ENCODE data around the gene CRYGN.

The CRYGN gene, protein sequence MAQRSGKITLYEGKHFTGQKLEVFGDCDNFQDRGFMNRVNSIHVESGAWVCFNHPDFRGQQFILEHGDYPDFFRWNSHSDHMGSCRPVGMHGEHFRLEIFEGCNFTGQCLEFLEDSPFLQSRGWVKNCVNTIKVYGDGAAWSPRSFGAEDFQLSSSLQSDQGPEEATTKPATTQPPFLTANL
- total RNA-seq, result 0.08 to 0.80 (median 0.19) reads per million in 4 donors

DNA sequence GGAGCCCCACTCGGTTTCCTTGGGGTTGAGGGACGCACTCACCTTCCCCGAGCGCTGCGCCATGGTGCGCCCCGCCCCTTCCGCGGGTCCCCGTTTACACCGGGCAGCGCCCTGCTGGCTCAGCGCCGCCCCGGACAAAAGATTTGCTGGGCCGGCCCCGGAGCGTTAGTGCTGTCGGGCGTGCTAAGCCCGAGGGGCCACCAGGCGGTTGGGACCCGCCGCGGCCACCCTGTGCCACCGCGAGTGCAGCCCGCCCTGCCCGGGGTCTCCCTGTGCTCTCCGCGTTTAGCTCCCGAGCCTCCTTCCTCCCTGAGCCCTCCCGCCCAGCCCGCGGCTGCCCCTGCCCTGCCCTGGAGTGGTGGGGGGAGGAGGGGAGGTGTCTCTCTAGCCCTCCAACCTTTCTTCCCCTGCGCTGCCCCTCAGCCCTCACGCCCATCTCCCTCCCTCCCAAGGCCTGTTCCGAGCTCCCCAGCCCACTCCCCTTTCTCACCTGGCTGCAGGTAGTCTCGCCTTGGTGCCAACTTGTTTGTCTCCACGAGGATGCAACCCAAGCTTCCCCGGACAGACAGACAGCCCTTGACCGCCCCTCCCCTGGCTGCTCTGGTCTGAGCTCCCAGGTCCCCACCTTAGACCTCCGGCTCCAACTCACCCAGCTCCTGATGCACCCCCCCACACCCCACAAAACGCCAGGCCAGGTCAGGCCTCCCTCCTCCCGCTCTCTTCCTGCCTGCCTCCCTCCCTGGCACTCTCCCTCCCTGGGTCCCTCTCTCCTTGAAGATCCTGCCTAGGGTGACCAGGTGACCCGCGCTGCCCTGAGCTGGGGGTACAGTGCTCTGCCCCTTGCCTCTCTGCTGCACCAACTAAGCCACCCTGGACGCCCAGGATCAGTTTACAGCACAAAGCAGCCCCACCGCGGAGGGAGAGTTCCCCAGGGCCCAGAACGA lies at the start of gene CRYGN:
CRYGN (minus strand) TSS at position 287 of the 944 bp plus-strand sequence; CDS start at position 63, 224 bp downstream.
- no peak for DNase-seq

DNA sequence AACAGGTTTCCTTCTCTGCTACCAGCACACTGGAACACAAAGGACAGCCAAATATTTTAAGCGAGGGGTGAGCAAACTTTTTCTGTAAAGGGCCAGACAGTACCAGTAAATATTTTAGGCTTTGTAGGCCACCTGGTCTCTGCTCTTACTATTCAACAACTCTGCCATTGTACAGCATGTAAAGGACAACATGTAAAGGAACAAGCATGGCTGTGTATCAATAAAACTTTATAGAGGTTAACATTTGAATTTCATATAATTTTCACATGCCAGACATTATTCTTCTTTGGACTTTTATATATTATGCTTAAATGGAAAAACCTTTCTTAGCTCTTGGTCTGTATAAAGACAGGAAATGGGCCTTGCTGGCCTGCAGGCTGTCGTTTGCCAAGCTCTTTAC lies 49.6 kb upstream of the CRYGN start:
- no peak for DNase-seq

DNA sequence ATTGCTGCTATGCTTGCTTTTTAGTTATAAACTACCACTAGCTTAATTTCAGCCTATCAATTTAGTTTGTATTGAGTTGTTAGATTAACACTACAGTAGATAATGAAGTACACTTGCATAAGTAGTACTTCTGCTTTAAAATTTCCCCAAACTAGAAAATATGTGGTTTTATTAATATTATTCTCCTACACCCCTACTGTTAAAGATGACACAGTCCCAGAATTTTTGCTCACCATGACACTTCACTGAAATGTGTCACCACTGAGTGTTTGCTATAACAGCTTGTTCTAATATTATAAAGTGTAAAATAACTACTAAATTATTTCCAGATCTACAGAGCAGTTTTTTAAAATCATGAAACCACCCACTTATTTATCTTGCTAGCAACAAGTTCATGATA lies 48.2 kb upstream of the CRYGN start:
- no peak for DNase-seq

DNA sequence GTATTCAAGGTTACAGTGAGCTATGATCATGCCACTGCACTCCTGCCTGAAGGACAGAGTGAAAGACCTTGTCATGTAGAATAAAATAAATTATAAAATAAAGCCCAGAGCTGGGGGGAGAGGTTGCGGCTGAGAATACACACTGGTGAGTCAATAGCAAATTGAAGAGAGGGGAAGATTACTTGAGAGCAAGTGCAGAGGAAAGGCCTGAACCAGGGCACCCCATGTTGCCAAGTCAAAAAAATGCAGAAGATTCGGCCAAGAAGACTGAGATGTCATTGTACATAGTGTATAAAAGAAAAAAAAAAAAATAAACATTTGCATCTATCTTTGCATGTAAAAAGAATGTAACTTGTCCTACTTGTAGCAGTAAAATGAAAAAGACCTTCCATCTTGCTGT lies 47.3 kb upstream of the CRYGN start:
- DNase-seq, result no peak

DNA sequence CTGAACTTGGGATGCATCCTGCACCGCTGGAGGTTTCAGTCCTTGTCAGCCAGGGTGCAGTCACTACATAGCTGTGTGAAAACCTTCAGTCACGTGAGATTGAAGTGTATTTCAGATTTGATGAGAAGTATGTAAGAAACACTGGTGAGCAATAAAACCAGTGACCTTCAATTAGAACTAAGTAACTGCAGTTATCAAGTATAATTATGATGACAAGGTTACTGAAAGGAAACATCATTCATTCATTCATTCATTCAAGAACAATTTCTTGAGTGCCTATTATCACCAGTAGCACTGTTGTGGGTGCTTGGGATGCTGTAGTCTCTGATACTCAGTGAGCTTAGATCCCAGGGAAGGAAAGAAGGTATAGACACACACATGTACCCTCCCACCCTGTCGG lies 46.1 kb upstream of the CRYGN start:
- no peak for DNase-seq

DNA sequence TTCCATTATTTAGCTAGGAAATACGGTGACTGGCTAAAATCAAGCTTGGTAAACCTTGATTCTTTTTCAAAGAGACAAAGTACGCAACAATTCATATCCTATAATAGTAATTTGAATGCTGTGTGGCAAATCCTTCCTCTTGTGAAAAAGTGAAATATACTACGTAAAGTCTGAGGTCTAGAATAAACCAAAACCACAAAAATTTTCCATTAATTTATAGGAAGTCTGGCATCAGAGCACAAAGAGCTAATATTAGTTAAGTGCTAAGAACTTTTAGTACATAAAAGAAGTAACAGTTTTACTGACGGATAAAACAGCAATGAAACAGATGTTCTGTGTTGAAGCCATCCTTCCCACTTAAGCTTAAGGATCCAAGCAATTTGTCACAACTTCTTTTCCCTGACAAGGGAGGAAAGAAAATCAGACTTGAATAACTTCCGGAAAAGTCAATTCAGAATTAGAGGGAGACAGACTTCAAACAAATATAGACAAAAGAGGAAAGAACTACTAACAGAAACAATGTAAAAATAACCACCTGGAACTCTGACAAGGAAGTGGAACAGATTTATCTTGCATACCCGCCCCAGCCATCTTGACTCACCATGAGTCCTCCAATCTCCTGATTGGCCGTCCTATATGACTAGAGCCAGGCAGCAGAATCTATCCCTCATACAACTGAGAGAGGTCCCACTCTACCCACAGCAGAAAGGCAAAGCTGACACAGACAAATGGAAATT lies 45.2 kb upstream of the CRYGN start:
- no peak for DNase-seq

DNA sequence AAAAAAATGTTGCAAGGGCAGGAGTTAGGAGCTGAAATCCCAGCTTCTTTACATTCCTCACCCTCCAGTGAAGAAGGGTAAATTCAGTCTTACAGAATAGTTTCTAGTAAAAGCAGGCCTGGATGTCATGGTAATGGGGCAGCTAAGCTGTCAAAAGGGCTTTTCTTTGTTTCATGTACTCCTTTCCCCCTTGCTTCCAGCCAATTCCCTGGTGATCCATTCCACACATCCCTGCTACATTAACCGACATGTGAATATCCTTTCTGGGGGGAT lies 43.7 kb upstream of the CRYGN start:
- no peak for DNase-seq

DNA sequence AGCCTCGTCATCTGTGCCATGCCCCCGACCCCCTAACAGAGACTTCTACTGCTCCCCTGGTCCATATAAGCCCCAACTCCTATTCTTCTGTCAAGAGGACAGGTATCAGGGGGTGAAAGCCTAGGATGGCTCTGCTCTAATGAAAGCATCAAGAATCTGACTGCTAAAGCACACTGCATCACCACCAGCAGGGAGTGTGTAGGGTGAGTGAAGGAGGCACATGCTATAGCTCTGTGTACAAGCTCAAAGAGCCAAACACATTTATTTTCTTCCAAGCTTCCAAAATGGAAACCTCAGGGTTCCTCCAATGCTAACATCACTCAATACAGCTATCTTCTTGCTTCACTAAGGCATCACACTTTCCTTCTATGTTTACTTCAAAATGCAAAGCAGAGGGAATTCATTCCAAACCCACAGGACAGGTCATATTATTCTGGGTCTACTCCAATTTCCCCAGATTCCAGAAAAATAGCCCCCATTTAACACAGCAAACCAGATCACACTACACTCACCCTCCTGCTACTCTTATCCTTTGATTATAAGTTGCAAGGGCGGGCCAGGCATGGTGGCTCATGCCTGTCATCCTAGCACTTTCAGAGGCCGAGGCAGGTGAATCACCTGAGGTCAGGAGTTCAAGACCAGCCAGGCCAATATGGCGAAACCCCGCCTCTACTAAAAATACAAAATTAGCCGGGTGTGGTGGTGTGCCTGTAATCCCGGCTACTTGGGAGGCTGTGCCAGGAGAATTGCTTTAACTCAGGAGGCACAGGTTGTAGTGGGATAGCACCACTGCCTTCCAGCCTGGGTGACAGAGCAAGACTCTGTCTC lies 43.2 kb upstream of the CRYGN start:
- DNase-seq, result no peak

DNA sequence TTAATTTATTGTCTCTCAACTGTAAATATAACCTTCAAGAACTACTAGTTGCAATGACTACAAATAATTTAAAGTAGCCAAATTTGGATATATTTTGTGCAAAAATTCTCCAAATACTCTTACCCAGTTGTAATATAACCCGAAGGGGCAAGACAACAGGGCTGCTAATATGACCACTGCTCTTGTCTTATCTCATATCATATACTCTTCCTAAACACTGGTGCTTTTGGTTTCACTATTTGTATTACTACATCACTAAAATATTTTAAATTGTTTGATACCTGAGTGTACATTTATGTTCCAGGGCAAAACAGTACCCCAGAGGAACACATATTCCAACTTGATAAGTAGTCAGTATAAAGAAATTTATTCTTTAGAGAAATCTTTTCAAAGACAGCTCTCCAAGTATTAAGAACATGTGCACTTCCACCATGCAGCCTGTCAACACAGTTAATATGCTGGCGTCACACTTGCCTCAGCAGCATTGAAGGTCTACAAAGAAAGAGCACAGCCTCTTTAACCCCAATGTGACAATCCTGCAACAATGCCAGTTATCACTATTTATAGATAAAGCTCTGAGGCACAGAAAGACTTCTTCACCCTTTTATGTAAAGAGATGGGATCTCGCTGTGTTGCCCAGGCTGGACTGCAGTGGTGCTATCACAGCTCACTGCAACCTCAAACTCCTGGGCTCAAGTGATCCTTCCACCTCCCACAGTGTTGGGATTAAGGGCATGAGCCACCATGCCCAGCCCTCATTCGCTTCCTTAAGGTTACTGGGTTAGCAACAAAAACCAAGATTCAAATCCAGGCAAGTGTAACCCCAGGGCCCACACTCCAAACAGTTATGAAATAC lies 41.9 kb upstream of the CRYGN start:
- DNase-seq, result no peak

DNA sequence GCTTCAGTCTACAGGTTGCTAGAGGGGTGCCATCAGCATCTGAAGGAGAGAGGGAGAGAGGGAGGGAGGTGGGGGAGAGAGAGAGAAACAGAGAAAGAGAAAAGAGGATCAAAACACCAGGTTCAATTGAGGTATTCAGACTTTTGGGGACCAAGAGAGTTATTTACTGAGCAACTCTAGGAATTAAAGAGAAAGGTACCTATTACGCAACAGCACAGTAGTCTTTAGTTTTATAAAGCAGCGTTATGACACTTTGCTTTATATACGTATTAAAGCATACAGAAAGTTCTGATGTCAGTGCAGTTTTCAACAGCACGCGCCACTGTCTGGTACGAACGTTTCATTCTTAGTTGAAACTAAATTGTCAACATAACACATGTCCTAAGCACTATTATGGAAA lies 37.9 kb upstream of the CRYGN start:
- no peak for DNase-seq

DNA sequence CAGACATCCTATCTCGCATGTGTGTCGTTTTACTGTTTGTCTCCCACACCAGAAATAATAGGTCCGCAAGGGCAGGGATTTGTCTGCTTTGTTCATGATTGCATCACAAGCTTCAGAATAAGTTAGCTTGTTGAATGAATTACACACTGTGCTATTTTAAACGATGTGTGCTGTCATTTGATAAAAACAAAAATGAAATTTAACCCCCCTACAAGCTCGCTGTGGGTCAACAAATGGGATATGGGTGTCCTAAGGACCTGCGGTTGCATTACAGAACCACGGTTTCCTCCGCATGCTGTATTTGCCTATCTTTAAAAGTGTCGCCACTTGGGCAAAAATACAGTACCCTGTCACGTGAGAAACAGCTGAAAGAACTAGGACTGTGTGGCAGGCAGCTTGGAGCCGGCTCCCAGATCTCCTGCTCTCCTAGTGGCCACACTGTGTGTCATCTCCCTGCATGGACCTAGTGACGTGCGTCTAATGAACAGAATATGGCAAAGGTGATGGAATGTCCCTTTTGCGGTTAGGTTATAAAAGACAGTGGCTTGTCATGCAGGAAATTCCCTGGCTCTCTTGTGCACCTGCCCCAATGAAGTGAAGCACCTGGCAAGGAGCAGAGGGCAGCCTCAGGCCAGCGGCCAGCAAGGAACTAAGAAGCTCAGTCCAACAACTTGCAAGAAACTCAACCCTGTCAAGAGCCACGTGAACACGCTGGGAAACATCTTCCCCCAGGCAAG lies 32.9 kb upstream of the CRYGN start:
- DNase-seq, result no peak

DNA sequence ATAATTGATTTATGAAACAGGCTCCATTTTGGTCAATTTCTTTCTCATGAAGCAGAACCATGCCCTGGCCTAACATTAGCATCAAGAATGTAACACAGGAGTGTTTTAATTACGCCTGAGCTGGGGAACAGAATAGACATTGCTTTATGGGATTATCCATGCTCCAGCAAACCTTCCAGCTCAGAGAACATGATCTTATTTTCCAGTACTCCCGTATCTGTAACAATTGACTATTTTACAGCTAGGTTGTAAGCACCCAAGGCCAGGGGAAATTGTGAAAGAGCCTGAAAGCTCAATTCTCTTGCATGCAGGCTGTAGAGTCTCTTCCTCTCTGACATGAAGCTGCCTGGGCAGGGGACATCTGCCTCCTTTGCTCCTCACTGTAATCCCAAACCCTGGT lies 30.8 kb upstream of the CRYGN start:
- DNase-seq, result no peak

DNA sequence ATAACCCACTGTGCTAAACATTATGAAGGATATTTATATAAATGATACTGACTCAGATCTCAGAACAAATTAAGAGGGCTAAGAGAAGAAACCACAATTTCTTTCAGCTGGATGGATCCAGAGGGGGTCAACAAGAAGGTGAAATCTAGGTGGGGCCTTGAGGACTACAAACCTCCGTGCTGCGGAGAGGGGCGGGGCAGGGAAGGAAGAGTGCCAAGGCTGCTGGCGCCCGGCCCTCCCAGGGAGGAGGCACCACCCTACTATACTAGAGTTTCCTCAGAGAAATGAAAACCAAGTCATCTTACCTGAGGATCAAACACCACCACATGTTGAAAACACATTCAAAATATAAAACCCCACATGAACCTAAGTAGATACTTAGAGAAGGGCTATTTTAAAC lies 29.3 kb upstream of the CRYGN start:
- DNase-seq, result no peak

DNA sequence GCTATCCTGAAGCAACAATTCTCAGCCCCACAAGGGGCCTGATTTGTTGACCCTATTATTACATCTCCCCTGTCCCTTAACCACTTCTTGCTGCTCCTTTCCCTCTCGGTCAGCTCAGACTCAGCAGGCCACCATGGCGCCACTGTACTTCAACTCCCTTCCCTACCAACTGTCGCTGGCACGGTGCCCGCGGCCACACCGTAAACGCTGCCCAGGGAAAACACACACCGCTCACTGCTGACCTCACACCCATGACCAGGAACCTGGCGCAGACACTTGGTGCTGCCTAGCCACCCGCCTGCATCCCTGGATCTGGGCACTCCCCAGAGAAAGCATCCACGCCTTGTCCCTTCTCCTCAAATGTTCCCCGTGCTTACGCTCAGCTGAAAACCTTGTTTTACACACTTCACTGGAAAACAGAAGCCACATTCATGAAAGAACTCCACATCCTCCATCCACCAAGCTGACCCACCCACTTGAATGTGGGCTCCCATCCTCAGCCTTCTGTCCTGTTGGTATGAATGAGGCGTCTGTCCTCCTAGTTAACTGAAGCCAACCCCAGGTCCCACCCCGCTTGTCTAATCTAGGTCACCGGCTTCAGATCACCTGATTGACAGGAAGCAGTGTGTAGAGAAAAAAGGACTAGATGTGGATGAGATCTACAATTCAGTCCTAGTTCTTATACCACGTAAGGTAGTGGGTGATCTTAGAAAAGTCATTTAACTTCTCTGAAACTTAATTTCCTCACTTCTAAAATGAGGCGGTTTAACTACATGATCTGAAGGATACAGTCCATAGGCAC lies 28.5 kb upstream of the CRYGN start:
- no peak for DNase-seq

DNA sequence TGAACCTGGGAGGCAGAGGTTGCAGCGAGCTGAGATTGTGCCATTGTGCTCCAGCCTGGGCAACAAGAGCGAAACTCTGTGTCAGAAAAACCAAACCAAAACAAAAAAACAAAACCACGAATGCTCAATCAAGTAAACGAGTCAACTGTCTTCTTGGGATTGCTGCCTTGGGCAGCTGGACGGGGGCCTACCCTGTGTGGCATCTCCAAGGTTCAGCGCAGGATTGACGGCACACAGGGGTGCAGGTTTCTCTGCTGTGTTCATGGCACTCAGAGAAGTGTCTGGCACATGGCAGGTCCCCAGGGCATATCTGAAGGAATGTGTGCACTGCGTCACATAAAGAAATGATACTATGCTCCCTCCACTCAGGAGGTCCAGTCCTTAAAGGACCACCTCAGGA lies 25.2 kb upstream of the CRYGN start:
- no peak for DNase-seq

DNA sequence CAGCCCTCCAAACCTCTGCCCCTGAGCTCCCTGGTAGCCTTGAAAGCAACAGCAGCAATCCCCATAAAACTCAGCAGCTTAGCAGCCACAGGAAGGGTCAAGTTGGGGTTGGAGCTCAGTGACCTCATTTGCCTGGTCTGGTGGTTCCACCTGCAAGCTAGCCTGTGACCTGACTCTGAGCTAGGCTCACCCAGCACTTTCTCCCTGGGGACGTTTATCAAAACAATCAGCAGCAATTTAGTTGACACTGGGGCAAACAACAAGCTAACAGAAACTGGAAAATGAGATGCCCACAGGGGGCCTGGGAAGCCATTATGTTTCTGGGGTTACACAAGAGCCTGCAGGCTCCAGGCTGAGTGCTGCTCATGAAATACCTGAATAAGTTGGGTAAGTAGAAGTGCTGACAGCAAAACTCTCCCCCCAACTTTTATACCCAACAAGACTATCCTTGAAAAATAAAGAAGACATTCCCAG lies 22.4 kb upstream of the CRYGN start:
- no peak for DNase-seq

DNA sequence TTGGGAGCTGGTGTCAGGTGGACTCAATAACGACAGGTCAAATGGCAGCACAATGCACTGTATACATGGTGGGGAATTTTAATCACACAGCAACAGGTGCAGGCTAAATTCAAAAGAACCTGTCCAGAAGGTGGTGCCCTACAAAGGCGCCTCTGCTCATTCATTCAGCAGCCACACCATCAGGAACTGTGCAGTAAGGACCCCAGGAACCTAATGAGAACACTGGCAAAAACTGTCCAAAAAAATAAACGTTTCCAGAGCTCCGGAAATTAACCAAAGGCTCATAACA lies 21.9 kb upstream of the CRYGN start:
- no peak for DNase-seq

DNA sequence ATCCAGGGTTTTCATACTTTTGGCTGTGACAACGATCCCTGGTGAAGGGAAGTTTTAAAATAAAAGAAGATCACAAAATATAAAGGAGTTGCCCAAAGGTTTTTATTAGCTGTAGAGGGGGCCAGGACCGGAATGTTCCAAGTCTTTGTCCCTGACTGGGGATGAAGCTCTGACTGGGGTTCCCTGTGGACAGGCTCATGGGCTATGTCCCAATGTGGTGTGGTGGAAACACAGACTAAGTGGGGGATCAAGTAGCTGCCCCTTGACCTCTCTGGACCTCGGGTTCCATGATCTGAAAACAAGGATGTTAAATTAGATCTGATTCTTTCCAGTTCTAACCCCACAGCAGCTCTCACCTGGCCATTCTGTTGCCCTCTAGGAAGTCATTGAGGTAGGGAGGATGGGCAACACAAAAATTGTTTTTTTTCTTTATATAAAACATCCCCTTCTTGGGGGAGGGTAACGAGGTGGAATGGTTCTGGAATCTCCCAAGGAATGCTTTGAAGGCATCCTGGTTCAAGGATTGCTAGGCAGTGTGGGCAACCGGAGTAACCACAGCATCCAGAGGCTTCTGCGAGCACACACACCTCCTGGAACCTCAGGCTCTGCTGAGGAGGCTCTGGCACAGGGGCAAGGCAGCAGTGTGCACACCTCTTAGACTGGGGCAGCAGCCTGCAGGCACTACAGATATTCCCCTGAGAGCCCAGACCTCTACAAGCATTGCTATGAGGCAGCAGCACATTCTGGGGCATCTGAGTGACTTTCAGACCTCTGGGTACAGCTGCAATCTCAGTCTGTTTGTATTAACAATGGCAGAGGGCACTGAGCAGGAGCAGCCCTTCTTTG lies 21.4 kb upstream of the CRYGN start:
- DNase-seq, result no peak

DNA sequence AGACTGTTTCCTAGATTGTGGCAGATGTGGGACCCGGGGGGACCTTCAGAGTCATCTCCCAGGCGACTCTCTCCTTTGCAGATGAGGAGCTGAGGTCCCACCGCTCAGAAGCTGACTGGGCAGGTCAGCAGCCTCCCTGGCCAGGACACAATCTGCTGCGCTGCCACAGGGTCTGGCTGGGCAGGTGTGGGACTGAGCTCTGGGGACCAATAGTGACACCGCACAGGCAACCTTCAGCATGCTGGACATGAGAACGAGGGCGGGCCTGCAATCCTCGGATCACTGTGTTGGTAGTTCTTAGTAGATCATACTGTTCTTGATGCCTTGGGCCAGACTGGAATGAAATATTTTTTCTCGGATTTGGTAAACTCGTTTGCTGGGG lies 20.5 kb upstream of the CRYGN start:
- no peak for DNase-seq

Measured in T-helper 1 cell (primary cell).